H1 (cell line): ENCODE measurements around the gene MAN1C1. TPM values are rescaled to one million over a fixed set of nuclear protein-coding genes. Genes with fewer than 3 reads are reported as not detected.

Experiments
- CTCF ChIA-PET: fragments of 300-600 bp; sonication (Branson Sonifier 250); formaldehyde crosslinking; loops from one replicate; lab custom pipeline; 2021; ENCODE audit not compliant: partially characterized antibody; lab: Charles Lee
- POLR2A ChIA-PET: fragments of 300-600 bp; sonication (Branson Sonifier 250); formaldehyde crosslinking; loops from one replicate; lab custom pipeline; 2021; ENCODE audit warnings: inconsistent platforms; ENCODE audit not compliant: partially characterized antibody; lab: Charles Lee
- DNase-seq, 2 experiments: peaks; one replicate each; pipeline versions ENCODE4 v3.0.0 to v3.0.0-alpha.2; 2010 to 2022; ENCODE audit warnings: low spot score in 2 of 2, low read depth in 1 of 2, mixed read lengths in 1 of 2
- FAIRE-seq: peaks from 2 replicates; lab custom pipeline; 2011; peaks lifted over from hg19 to GRCh38; lab: Jason Lieb, UNC
- H2AFZ ChIP-seq: 2 replicates; pipeline ENCODE4 v1.8.1; 2012; ENCODE audit warnings: low read length, inconsistent platforms
- H2AK5ac ChIP-seq: 2 replicates; pipeline ENCODE4 v1.6.1; 2013; ENCODE audit warnings: low read depth, low read length
- H2BK120ac ChIP-seq: replicated peaks from 2 replicates; pipeline ENCODE3; 2013; ENCODE audit warnings: low read depth, low read length, inconsistent platforms
- H2BK12ac ChIP-seq: 2 replicates; pipeline ENCODE4 v1.6.1; 2013; ENCODE audit warnings: low read depth, low read length
- H2BK15ac ChIP-seq: 2 replicates; pipeline ENCODE4 v1.6.1; 2013; ENCODE audit warnings: low read length
- H2BK20ac ChIP-seq: 2 replicates; pipeline ENCODE4 v1.6.1; 2013; ENCODE audit warnings: low read length
- H2BK5ac ChIP-seq: 2 replicates; pipeline ENCODE4 v1.6.1; 2013; ENCODE audit warnings: low read depth, low read length
- H3K14ac ChIP-seq: 2 replicates; pipeline ENCODE4 v1.6.1; 2013; ENCODE audit warnings: inconsistent platforms; ENCODE audit not compliant: insufficient read length
- H3K18ac ChIP-seq: 2 replicates; pipeline ENCODE4 v1.6.1; 2013; ENCODE audit warnings: low read length; ENCODE audit errors: extremely low read depth
- H3K23ac ChIP-seq: 2 replicates; pipeline ENCODE4 v1.6.1; 2013; ENCODE audit warnings: inconsistent platforms; ENCODE audit not compliant: insufficient read length
- H3K23me2 ChIP-seq: 2 replicates; pipeline ENCODE4 v1.6.1; 2013; ENCODE audit warnings: low read depth, low read length
- H3K27ac ChIP-seq: 2 replicates; pipeline ENCODE4 v1.6.1; 2011; ENCODE audit warnings: low read depth, low read length, inconsistent platforms
- H3K27me3 ChIP-seq, 4 experiments: replicated peaks in 1 of 4; 1 replicate in 1 of 4; 2 replicates in 3 of 4; pipeline versions ENCODE4 v1.6.1 to v1.8.1; 2011 to 2013; ENCODE audit warnings: low read length in 3 of 4, mild to moderate bottlenecking in 3 of 4, inconsistent platforms in 2 of 4, mixed read lengths in 2 of 4, moderate library complexity in 1 of 4; ENCODE audit not compliant: control insufficient read depth in 3 of 4, insufficient read depth in 3 of 4; ENCODE audit errors: extremely low read depth in 1 of 4
- H3K36me3 ChIP-seq, 4 experiments: 2 replicates each; pipeline versions ENCODE4 v1.6.1 to v1.8.1; 2011 to 2013; ENCODE audit warnings: mild to moderate bottlenecking in 4 of 4, low read length in 3 of 4, moderate library complexity in 2 of 4, control low read depth in 1 of 4, inconsistent platforms in 1 of 4; ENCODE audit not compliant: insufficient read depth in 4 of 4, control insufficient read depth in 2 of 4
- H3K4ac ChIP-seq: replicated peaks from 2 replicates; pipeline ENCODE3; 2013; ENCODE audit warnings: low read length, low read depth, mixed read lengths, inconsistent platforms; ENCODE audit not compliant: insufficient read length
- H3K4me1 ChIP-seq, 4 experiments: replicated peaks in 1 of 4; 1 replicate in 1 of 4; 2 replicates in 3 of 4; pipeline versions ENCODE4 v1.6.1 to v1.8.1; 2011 to 2013; ENCODE audit warnings: low read length in 3 of 4, inconsistent platforms in 2 of 4, mixed read lengths in 1 of 4; ENCODE audit not compliant: insufficient read depth in 4 of 4, control insufficient read depth in 3 of 4
- H3K4me2 ChIP-seq, 2 experiments: 2 replicates each; pipeline versions ENCODE4 v1.6.1 to v1.8.1; 2011 to 2013; ENCODE audit warnings: low read depth in 2 of 2, low read length in 2 of 2, control low read depth in 1 of 2, inconsistent platforms in 1 of 2, mild to moderate bottlenecking in 1 of 2; ENCODE audit not compliant: insufficient read depth in 1 of 2
- H3K4me3 ChIP-seq, 4 experiments: fragments of 200-600, 300-600 bp in 1 of 4; sonication (generic), shearing (Covaris generic), sonication (Bioruptor Twin) in 1 of 4; 2 replicates each; pipeline versions ENCODE4 v1.5.1 to v1.8.1; 2011 to 2016; ENCODE audit warnings: low read length in 4 of 4, low read depth in 3 of 4, control low read depth in 2 of 4, inconsistent platforms in 2 of 4, mild to moderate bottlenecking in 2 of 4, mixed read lengths in 1 of 4, moderate library complexity in 1 of 4; ENCODE audit not compliant: insufficient read depth in 2 of 4; ENCODE audit errors: extremely low read depth in 1 of 4
- H3K56ac ChIP-seq: replicated peaks from 2 replicates; pipeline ENCODE3; 2013; ENCODE audit warnings: low read depth, mild to moderate bottlenecking, mixed read lengths, low read length, inconsistent platforms; ENCODE audit not compliant: insufficient read length
- H3K79me1 ChIP-seq: 2 replicates; pipeline ENCODE4 v1.6.1; 2013; ENCODE audit warnings: low read depth, low read length, control low read depth
- H3K79me2 ChIP-seq, 2 experiments: 2 replicates each; pipeline versions ENCODE4 v1.6.1 to v1.8.1; 2012 to 2013; ENCODE audit warnings: low read length in 2 of 2, mild to moderate bottlenecking in 2 of 2, inconsistent platforms in 1 of 2; ENCODE audit not compliant: insufficient read depth in 2 of 2, control insufficient read depth in 1 of 2
- H3K9ac ChIP-seq, 4 experiments: replicated peaks in 1 of 4; 1 replicate in 1 of 4; 2 replicates in 3 of 4; pipeline versions ENCODE4 v1.6.1 to v1.8.1; 2011 to 2013; ENCODE audit warnings: low read depth in 3 of 4, low read length in 3 of 4, control low read depth in 2 of 4, mild to moderate bottlenecking in 2 of 4, moderate library complexity in 2 of 4, inconsistent platforms in 1 of 4; ENCODE audit errors: extremely low read depth in 1 of 4
- H3K9me3 ChIP-seq, 2 experiments: 2 replicates each; pipeline versions ENCODE4 v1.6.1 to v1.8.1; 2012 to 2013; ENCODE audit warnings: mild to moderate bottlenecking in 2 of 2, moderate library complexity in 2 of 2, control low read depth in 1 of 2, inconsistent platforms in 1 of 2, low read depth in 1 of 2, low read length in 1 of 2, mixed read lengths in 1 of 2; ENCODE audit not compliant: insufficient read depth in 2 of 2
- H4K20me1 ChIP-seq, 2 experiments: replicated peaks in 1 of 2; 2 replicates each; pipeline versions ENCODE3 to v1.8.1; 2011 to 2013; ENCODE audit warnings: inconsistent platforms in 2 of 2, low read length in 2 of 2, mild to moderate bottlenecking in 1 of 2; ENCODE audit not compliant: insufficient read depth in 2 of 2, control insufficient read depth in 1 of 2
- H4K5ac ChIP-seq: 2 replicates; pipeline ENCODE4 v1.6.1; 2013; ENCODE audit warnings: low read length, low read depth, mixed read lengths, inconsistent platforms; ENCODE audit not compliant: insufficient read length
- H4K8ac ChIP-seq: 2 replicates; pipeline ENCODE4 v1.8.0; 2013; ENCODE audit warnings: mild to moderate bottlenecking, moderate library complexity, low read length, inconsistent platforms; ENCODE audit not compliant: insufficient read depth; ENCODE audit errors: extremely low read depth
- H4K91ac ChIP-seq: replicated peaks from 2 replicates; pipeline ENCODE3; 2013; ENCODE audit warnings: low read length, mixed read lengths, inconsistent platforms; ENCODE audit not compliant: insufficient read length
- ATF3 ChIP-seq: IDR thresholded peaks from 2 replicates; pipeline ENCODE4 v1.6.1; 2011; ENCODE audit warnings: low read depth, mild to moderate bottlenecking, low read length; ENCODE audit not compliant: insufficient read depth
- BCL11A ChIP-seq, 2 experiments: IDR thresholded peaks; one replicate each; pipeline ENCODE4 v1.6.1; 2011; ENCODE audit warnings: low read depth in 2 of 2, low read length in 2 of 2, mild to moderate bottlenecking in 2 of 2
- CBX8 ChIP-seq: fragments of 300-800, 300-1000 bp; sonication (generic); IDR thresholded peaks from 2 replicates; pipeline ENCODE4 v1.7.1; 2016; ENCODE audit warnings: low read depth, low read length, borderline replicate concordance
- CHD2 ChIP-seq: IDR thresholded peaks from 2 replicates; pipeline ENCODE4 v1.6.1; 2012; ENCODE audit warnings: low read length, improper control_type of control experiment
- HDAC2 ChIP-seq, 2 experiments: fragments of 300-600 bp in 1 of 2; sonication (generic) in 1 of 2; IDR thresholded peaks; 2 replicates each; pipeline ENCODE4 v1.6.1; 2011 to 2012; ENCODE audit warnings: low read depth in 2 of 2, low read length in 2 of 2, mild to moderate bottlenecking in 2 of 2, moderate library complexity in 2 of 2, borderline replicate concordance in 1 of 2, inconsistent platforms in 1 of 2
- KDM1A ChIP-seq: fragments of 200-600, 300-600 bp; sonication (generic); IDR thresholded peaks from 2 replicates; pipeline ENCODE4 v1.7.1; 2016; ENCODE audit warnings: mild to moderate bottlenecking, low read length, borderline replicate concordance
- MAX ChIP-seq: IDR thresholded peaks from 2 replicates; pipeline ENCODE4 v1.6.1; 2012; ENCODE audit warnings: inconsistent platforms
- RNF2 ChIP-seq: fragments of 200-900, 300-1000 bp; sonication (generic); IDR thresholded peaks from 2 replicates; pipeline ENCODE4 v1.7.1; 2016; ENCODE audit warnings: borderline replicate concordance, low read depth, mild to moderate bottlenecking, antibody characterized with exemption, low read length; ENCODE audit not compliant: poor library complexity, severe bottlenecking; ENCODE audit errors: missing control alignments
- SP1 ChIP-seq: IDR thresholded peaks from 2 replicates; pipeline ENCODE4 v1.6.1; 2011; ENCODE audit warnings: low read depth, low read length
- TEAD4 ChIP-seq: IDR thresholded peaks from 2 replicates; pipeline ENCODE4 v1.6.1; 2012; ENCODE audit warnings: low read depth, low read length, inconsistent platforms, mixed read lengths
- USF2 ChIP-seq: IDR thresholded peaks from 2 replicates; pipeline ENCODE4 v1.6.1; 2011; ENCODE audit warnings: low read length, improper control_type of control experiment
- WGBS, 2 experiments: shearing (Covaris generic) in 1 of 2; methylation state at CpG; one replicate each; pipeline versions ENCODE4 v1.1.6 to v1.1.7; 2013 to 2015; ENCODE audit warnings: low lambda C conversion rate in 2 of 2, mixed read lengths in 2 of 2, inconsistent platforms in 1 of 2, low coverage in 1 of 2, missing lambda C conversion rate in 1 of 2; ENCODE audit not compliant: insufficient replicate concordance in 2 of 2, insufficient coverage in 1 of 2, insufficient read length in 1 of 2; ENCODE audit errors: extremely low coverage in 1 of 2, missing lambda C conversion rate in 1 of 2; 5-methylcytosine and 5-hydroxymethylcytosine counted together
- polyA plus RNA-seq, 7 experiments: library from polyadenylated mRNA; depleted of rRNA in 3 of 7; stranded (reverse) in 5 of 7; unstranded in 2 of 7; fragments of >200 nt in 5 of 7; fragments of 200-250 nt in 2 of 7; gene quantifications; 1 replicate in 5 of 7; 2 replicates in 1 of 7; 4 replicates in 1 of 7; pipeline versions ENCODE4 v1.2.1 to v1.2.3, GENCODE V29; 2011 to 2013; ENCODE audit warnings: missing spikeins in 2 of 7, mixed read lengths in 2 of 7
- total RNA-seq: library from RNA; stranded (reverse); fragmentation: NEBNext Ultra II Directional; extraction: Animal tissue kit (Norgen Biotek cat#: 25700); gene quantifications from 2 replicates; pipeline ENCODE4 v1.2.1, GENCODE V29; 2021

Gene MAN1C1
- total and polyA plus RNA-seq, 2 of the 8 experiments (the other 6 are each of a cell fraction or from before 2014, with no cell fraction given), result 7.8 to 15.2 TPM

GRCh38 chr1:25715888-25716287 is 99.3 kb downstream of the MAN1C1 start:
- no peaks in the 10 kb centered on the region for H3K9me3 ChIP-seq
- no peak overlapping the region for H2AK5ac ChIP-seq
- ChIA-PET POLR2A (interaction anchor here (2.0 kb wide), 1 partner anchor 9 kb away, joined by 6 read pairs; no protein-coding TSS in a partner anchor), CTCF (interaction anchor here (0.7 to 6.2 kb wide), 5 partner anchors 10 to 81 kb away, joined by 3 to 37 read pairs (median 4); no protein-coding TSS in a partner anchor)
- H3K18ac ChIP-seq, result no peak overlapping the region
- H3K4me3 ChIP-seq, result no peak overlapping the region
- H3K36me3 ChIP-seq, result no peaks in the 10 kb centered on the region
- H3K4me2 ChIP-seq, result no peak overlapping the region
- no peak overlapping the region for H3K56ac ChIP-seq
- DNase-seq, result no peak
- no peak overlapping the region for H3K14ac ChIP-seq
- no peak overlapping the region for H3K23ac ChIP-seq
- no peak overlapping the region for H3K9ac ChIP-seq
- H3K23me2 ChIP-seq, result no peaks in the 10 kb centered on the region
- no peaks in the 10 kb centered on the region; the same call in 1 of the 2 replicates for H3K79me1 ChIP-seq
- H2BK5ac ChIP-seq, result no peak overlapping the region
- no peak overlapping the region for H2AFZ ChIP-seq
- no peak overlapping the region for H3K4ac ChIP-seq
- no peak overlapping the region for H4K8ac ChIP-seq
- H3K27ac ChIP-seq, result no peak overlapping the region
- H2BK12ac ChIP-seq, result no peak overlapping the region
- no peaks in the 10 kb centered on the region for H3K79me2 ChIP-seq
- WGBS, 2 experiments, result 91% methylated on average over 5 of the region's 5 CpGs; no CpG with 5 or more reads in 1 of the 2 experiments
- H2BK15ac ChIP-seq, result no peak overlapping the region
- peak; percentile 81 for FAIRE-seq
- no peak overlapping the region for H2BK20ac ChIP-seq
- no peak overlapping the region for H4K5ac ChIP-seq
- H3K27me3 ChIP-seq, result no peaks in the 10 kb centered on the region
- H2BK120ac ChIP-seq, result no peak overlapping the region
- no peaks in the 10 kb centered on the region for H4K20me1 ChIP-seq
- no peaks in the 10 kb centered on the region for H3K4me1 ChIP-seq
- H4K91ac ChIP-seq, result no peak overlapping the region
- TF ChIP-seq ATF3 (peak; percentile 86), USF2 (peak; percentile 93), TEAD4 (peak; percentile 33; the same call in 1 of the 2 replicates), HDAC2 (IDR thresholded peaks at IDR 0.05; ENCODE audit: borderline replicate concordance in 1 of 2, low read depth in 2 of 2, low read length in 2 of 2) (0 out of 4 replicates have a peak, but pooled peaks of 1 of the 2 experiments have one; percentile 43), CHD2 (0 out of 2 replicates have a peak, but pooled peaks have one; percentile 19), MAX (peak; percentile 83), SP1 (0 out of 2 replicates have a peak, but pooled peaks have one; percentile 28), CBX8 (no peak), RNF2 (no peak), KDM1A (peak; percentile 83; the same call in 1 of the 2 replicates), BCL11A (IDR thresholded peaks at IDR 0.05; ENCODE audit: low read depth in 2 of 2, low read length in 2 of 2) (no peak)
